ENCODE results near the gene DSCAM.

Gene DSCAM

DNA sequence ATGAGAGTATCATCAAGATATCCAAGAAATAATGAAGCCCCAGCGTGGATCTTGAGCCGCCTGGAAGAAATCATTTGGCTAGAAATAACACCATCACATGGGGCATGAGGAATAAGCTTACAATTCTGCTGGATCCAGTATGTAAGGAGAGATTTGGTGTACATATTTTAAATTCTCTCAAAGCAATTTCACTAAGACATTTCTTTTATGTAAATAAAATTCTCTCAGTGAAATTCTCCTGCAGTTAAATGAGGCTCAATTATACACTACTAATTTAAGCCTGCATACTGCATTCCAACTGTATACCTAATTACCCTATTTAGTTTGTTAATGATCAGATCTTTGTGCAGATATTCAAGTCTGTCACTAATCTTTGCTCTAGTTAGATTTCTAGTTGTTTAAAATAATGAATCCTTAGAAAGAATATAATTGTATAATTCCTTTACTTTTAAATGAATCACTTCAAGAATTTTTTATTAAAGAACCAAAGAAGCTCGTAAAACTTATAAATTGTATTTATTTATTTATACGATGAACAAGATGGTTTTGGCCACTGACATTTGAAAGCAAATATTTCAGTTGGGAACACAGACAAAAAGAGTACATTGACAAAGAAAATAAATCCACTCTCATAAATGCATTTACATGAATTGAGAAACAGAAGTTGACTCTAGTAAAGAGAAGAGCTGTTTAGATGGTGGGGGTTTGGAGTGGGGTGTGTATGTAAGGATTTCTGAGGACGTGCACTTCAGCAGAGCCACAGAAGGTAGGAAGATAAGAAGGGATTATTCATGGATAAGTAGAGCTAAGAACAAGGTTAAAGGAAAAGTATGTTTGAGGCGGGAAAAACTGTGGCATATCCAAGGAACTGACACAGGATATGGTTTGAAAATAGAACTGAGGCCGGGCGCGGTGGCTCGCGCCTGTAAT lies 466.8 kb downstream of the DSCAM start:
- Histone ChIP-seq H3K4me3 (ENCODE audit: low read depth, low read length, poor library complexity, severe bottlenecking) (no peak overlapping the region), H3K9me2 (ENCODE audit: low read depth, low read length) (no peaks in the 10 kb centered on the region), H4K20me1 (ENCODE audit: insufficient read depth, low read length) (no peaks in the 10 kb centered on the region), H3K4me1 (ENCODE audit: insufficient read depth, low read length, severe bottlenecking) (no peaks in the 10 kb centered on the region), H3K9me3 (ENCODE audit: low read length) (no peaks in the 10 kb centered on the region), H3K4me2 (ENCODE audit: low read length) (no peak overlapping the region), H3K27me3 (ENCODE audit: insufficient read depth, low read length) (no peaks in the 10 kb centered on the region), H3K79me2 (ENCODE audit: insufficient read depth, low read length) (no peaks in the 10 kb centered on the region), H3K27ac (ENCODE audit: low read depth, low read length, poor library complexity, severe bottlenecking) (no peak overlapping the region), H3K9ac (ENCODE audit: low read length) (no peak overlapping the region), H3F3A (ENCODE audit: insufficient read depth, low read length) (no peaks in the 10 kb centered on the region), H2AFZ (ENCODE audit: low read length) (no peak overlapping the region), H3K36me3 (ENCODE audit: insufficient read depth, low read length) (no peaks in the 10 kb centered on the region)
- TF ChIP-seq EZH2 (IDR thresholded peaks at IDR 0.05; ENCODE audit: borderline replicate concordance, low read length) (no peak), CTCF (IDR thresholded peaks at IDR 0.05; ENCODE audit: low read length) (no peak)

DNA sequence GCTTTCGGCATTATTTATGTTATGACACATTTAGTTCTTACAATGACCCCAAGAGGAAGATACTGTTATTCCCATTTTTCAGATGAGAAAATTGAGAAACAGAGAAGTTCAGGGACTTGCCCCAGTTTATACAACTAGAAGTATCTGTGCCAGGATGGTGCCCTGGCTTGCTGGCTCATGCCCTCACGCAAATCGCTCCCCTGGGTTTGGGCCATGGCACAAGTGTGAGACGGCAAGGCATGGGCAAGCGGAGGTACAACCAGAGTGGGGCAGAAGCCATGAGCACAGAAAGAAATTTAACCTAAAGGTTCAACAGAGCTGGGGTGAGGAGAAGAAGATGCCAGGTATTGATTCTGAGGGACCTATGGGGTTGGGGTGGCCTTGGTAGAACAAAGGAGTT lies 469.8 kb downstream of the DSCAM start:
- H3F3A ChIP-seq (ENCODE audit: insufficient read depth, low read length), result no peaks in the 10 kb centered on the region
- no peaks in the 10 kb centered on the region for H3K36me3 ChIP-seq (ENCODE audit: insufficient read depth, low read length)
- no peaks in the 10 kb centered on the region for H3K4me1 ChIP-seq (ENCODE audit: insufficient read depth, low read length, severe bottlenecking)
- H3K9me3 ChIP-seq (ENCODE audit: low read length), result no peaks in the 10 kb centered on the region
- no peaks in the 10 kb centered on the region for H3K27me3 ChIP-seq (ENCODE audit: insufficient read depth, low read length)
- no peak for TF ChIP-seq CTCF (IDR thresholded peaks at IDR 0.05; ENCODE audit: low read length)
- no peak for TF ChIP-seq EZH2 (IDR thresholded peaks at IDR 0.05; ENCODE audit: borderline replicate concordance, low read length)
- no peak overlapping the region for H3K4me3 ChIP-seq (ENCODE audit: low read depth, low read length, poor library complexity, severe bottlenecking)
- H2AFZ ChIP-seq (ENCODE audit: low read length), result no peak overlapping the region
- no peak overlapping the region for H3K27ac ChIP-seq (ENCODE audit: low read depth, low read length, poor library complexity, severe bottlenecking)
- no peaks in the 10 kb centered on the region for H3K9me2 ChIP-seq (ENCODE audit: low read depth, low read length)
- no peak overlapping the region for H3K9ac ChIP-seq (ENCODE audit: low read length)
- no peaks in the 10 kb centered on the region for H3K79me2 ChIP-seq (ENCODE audit: insufficient read depth, low read length)
- no peaks in the 10 kb centered on the region for H4K20me1 ChIP-seq (ENCODE audit: insufficient read depth, low read length)
- H3K4me2 ChIP-seq (ENCODE audit: low read length), result no peak overlapping the region

DNA sequence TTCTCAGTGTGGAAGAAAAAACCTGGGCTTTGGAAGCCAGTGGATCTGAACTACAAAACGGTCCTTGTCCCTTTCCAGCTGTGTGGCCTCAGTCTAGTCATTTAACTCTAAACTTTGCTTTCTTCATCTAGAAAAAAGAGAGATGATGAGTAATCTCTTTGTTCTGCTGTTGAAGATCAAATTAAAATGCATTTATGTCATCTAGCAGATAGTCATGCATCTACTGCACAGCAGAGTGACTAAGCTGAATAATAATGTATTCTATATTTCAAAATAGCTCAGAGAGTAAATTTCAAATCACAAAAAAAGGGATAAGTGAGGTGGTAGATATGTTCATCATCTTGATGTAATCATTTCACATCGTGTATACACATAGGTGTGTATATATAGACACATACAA lies 473.2 kb downstream of the DSCAM start:
- no peak overlapping the region for H3K27ac ChIP-seq (ENCODE audit: low read depth, low read length, poor library complexity, severe bottlenecking)
- no peaks in the 10 kb centered on the region for H3F3A ChIP-seq (ENCODE audit: insufficient read depth, low read length)
- H3K9ac ChIP-seq (ENCODE audit: low read length), result no peak overlapping the region
- H3K4me2 ChIP-seq (ENCODE audit: low read length), result no peak overlapping the region
- no peaks in the 10 kb centered on the region for H3K79me2 ChIP-seq (ENCODE audit: insufficient read depth, low read length)
- no peaks in the 10 kb centered on the region for H4K20me1 ChIP-seq (ENCODE audit: insufficient read depth, low read length)
- H3K27me3 ChIP-seq (ENCODE audit: insufficient read depth, low read length), result no peaks in the 10 kb centered on the region
- no peak overlapping the region for H3K4me3 ChIP-seq (ENCODE audit: low read depth, low read length, poor library complexity, severe bottlenecking)
- H3K9me2 ChIP-seq (ENCODE audit: low read depth, low read length), result no peaks in the 10 kb centered on the region
- no peaks in the 10 kb centered on the region for H3K4me1 ChIP-seq (ENCODE audit: insufficient read depth, low read length, severe bottlenecking)
- no peaks in the 10 kb centered on the region for H3K9me3 ChIP-seq (ENCODE audit: low read length)
- no peaks in the 10 kb centered on the region for H3K36me3 ChIP-seq (ENCODE audit: insufficient read depth, low read length)
- no peak overlapping the region for H2AFZ ChIP-seq (ENCODE audit: low read length)
- TF ChIP-seq CTCF (IDR thresholded peaks at IDR 0.05; ENCODE audit: low read length) (no peak), EZH2 (IDR thresholded peaks at IDR 0.05; ENCODE audit: borderline replicate concordance, low read length) (no peak)

Data from OCI-LY1 (cell line).